ENCODE results near the gene TOP3B.

TOP3B gene

GRCh38 chr22:21938071-21938822 lies 44.3 kb downstream of the TOP3B start:
- peaks cover 5 to 10% of the 10 kb centered on the region in 2 donors for H3K36me3 ChIP-seq (ENCODE audit: control insufficient read depth in 1 of 2, insufficient read depth in 2 of 2, low read length in 2 of 2)
- H3K9me3 ChIP-seq (ENCODE audit: control insufficient read depth in 1 of 2, low read length in 2 of 2) = no peaks in the 10 kb centered on the region
- H3K4me3 ChIP-seq (ENCODE audit: low read depth in 1 of 2, low read length in 2 of 2) = peak overlapping the region; percentile 59 to 76
- peak overlapping the region; percentile 92 for H3K27ac ChIP-seq (ENCODE audit: low read length)
- no peaks in the 10 kb centered on the region for H3K27me3 ChIP-seq (ENCODE audit: low read depth, low read length)
- peaks cover 43 to 58% of the 10 kb centered on the region in 2 donors for H3K4me1 ChIP-seq (ENCODE audit: control insufficient read depth in 1 of 2, insufficient read depth in 2 of 2, low read length in 2 of 2)

DNA sequence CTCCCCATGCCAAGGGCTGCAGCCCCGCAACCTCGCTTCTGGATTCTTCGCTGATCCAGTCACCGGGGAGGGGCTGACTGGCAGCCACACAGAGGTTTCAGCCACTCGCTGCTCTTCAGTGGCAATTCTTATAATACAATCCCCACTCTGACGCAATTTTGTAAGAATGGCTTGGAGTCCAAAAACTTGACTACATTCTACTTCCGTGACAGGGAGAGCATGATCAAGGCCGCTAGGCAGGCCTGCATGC lies 44.8 kb downstream of the TOP3B start:
- Histone ChIP-seq H3K27ac (ENCODE audit: low read length) (peak overlapping the region; percentile 92), H3K36me3 (ENCODE audit: control insufficient read depth in 1 of 2, insufficient read depth in 2 of 2, low read length in 2 of 2) (peaks cover 10 to 15% of the 10 kb centered on the region in 2 donors), H3K27me3 (ENCODE audit: low read depth, low read length) (no peaks in the 10 kb centered on the region), H3K4me1 (ENCODE audit: control insufficient read depth in 1 of 2, insufficient read depth in 2 of 2, low read length in 2 of 2) (peaks cover 38 to 53% of the 10 kb centered on the region in 2 donors), H3K4me3 (ENCODE audit: low read depth in 1 of 2, low read length in 2 of 2) (peak overlapping the region; percentile 46 to 59), H3K9me3 (ENCODE audit: control insufficient read depth in 1 of 2, low read length in 2 of 2) (no peaks in the 10 kb centered on the region)

- Histone ChIP-seq H3K4me1 (ENCODE audit: control insufficient read depth in 1 of 2, insufficient read depth in 2 of 2, low read length in 2 of 2) (peaks cover 34 to 50% of the 10 kb centered on the region in 2 donors), H3K4me3 (ENCODE audit: low read depth in 1 of 2, low read length in 2 of 2) (peak overlapping the region; percentile 46 to 59), H3K9me3 (ENCODE audit: control insufficient read depth in 1 of 2, low read length in 2 of 2) (no peaks in the 10 kb centered on the region), H3K27ac (ENCODE audit: low read length) (peak overlapping the region; percentile 92), H3K36me3 (ENCODE audit: control insufficient read depth in 1 of 2, insufficient read depth in 2 of 2, low read length in 2 of 2) (peaks cover 15 to 20% of the 10 kb centered on the region in 2 donors), H3K27me3 (ENCODE audit: low read depth, low read length) (no peaks in the 10 kb centered on the region)
Observed at GRCh38 chr22:21937041-21937820, 45.4 kb downstream of the TOP3B start.

DNA sequence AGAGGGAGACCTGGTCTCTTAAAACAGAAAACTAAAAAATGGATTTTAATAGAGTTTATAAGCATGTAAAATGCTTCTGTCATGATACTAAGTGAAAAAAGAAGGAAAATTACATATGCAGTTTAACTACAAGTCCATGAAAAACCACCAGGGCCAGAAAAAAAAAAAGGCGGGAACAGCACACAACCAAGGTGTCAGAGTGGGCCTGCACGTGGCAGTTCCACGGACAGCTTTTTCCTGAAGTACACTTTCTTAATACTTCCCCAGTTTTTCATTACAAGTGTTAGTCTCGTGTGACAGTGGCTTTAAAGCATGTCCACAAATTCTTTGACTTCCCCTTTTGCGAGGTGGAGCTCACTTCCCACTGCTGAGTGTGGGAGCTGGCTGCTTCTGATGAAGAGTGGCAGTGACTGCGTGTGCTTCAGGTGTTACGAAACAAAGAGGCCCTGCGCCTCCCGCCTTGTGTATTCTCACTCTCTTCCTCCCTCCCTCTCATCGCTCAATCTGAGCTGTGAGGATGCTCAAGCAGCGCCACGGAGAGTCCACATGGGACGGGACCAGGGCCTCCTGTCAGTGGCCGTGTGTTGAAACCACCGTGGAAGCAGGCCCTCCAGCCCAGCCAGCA lies 46.3 kb downstream of the TOP3B start:
- Histone ChIP-seq H3K4me3 (ENCODE audit: low read depth in 1 of 2, low read length in 2 of 2) (peak overlapping the region in 1 of 2 donors; percentile 59), H3K27ac (ENCODE audit: low read length) (peak overlapping the region; percentile 92), H3K36me3 (ENCODE audit: control insufficient read depth in 1 of 2, insufficient read depth in 2 of 2, low read length in 2 of 2) (peaks cover 17 to 23% of the 10 kb centered on the region in 2 donors), H3K4me1 (ENCODE audit: control insufficient read depth in 1 of 2, insufficient read depth in 2 of 2, low read length in 2 of 2) (peaks cover 27 to 41% of the 10 kb centered on the region in 2 donors), H3K27me3 (ENCODE audit: low read depth, low read length) (no peaks in the 10 kb centered on the region), H3K9me3 (ENCODE audit: control insufficient read depth in 1 of 2, low read length in 2 of 2) (no peaks in the 10 kb centered on the region)

DNA sequence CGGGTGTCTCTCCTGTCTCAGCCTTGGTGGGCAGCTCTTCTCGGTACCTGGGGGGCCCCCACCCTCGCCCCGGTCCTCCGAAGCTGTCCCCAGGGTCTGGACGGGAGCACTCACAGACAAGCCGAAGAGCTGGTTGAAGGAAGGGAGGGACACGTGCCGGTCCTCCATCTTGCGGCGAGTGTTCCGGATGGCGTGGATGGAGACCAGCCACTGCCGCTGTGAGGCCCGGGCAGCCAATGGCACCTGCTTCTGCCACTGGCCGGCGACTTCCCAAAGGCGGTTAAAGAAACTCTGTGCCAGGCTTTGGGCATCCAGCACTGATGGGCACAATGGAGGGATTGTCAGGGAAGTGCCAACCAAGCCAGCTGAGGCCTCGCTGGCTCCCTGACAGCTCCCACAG lies 48.7 kb downstream of the TOP3B start:
- Histone ChIP-seq H3K4me1 (ENCODE audit: control insufficient read depth in 1 of 2, insufficient read depth in 2 of 2, low read length in 2 of 2) (peaks cover 22 to 26% of the 10 kb centered on the region in 2 donors), H3K27me3 (ENCODE audit: low read depth, low read length) (no peaks in the 10 kb centered on the region), H3K4me3 (ENCODE audit: low read depth in 1 of 2, low read length in 2 of 2) (no peak overlapping the region), H3K36me3 (ENCODE audit: control insufficient read depth in 1 of 2, insufficient read depth in 2 of 2, low read length in 2 of 2) (peaks cover 38 to 46% of the 10 kb centered on the region in 2 donors), H3K27ac (ENCODE audit: low read length) (no peak overlapping the region), H3K9me3 (ENCODE audit: control insufficient read depth in 1 of 2, low read length in 2 of 2) (no peaks in the 10 kb centered on the region)

DNA sequence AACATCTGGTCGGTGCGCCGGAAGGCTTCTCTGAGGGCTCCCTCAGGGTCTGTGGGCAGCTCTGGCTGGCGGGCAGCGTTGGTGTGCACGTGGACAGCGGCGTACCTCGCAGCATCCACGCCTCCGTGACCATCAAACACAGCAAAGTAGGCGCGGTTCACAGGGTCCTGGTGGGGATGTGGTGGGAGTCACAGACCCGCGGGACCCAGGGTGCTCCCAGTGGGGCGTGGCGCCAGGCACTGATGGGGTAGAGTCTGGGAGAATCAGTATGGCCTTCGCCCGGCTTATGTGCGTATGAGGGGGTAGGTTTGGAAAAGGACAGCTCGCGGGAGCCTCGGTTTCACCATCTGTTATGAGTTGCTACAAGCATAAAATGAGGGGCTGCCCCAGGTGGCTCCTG lies 49.2 kb downstream of the TOP3B start:
- Histone ChIP-seq H3K4me1 (ENCODE audit: control insufficient read depth in 1 of 2, insufficient read depth in 2 of 2, low read length in 2 of 2) (peaks cover 17 to 21% of the 10 kb centered on the region in 2 donors), H3K36me3 (ENCODE audit: control insufficient read depth in 1 of 2, insufficient read depth in 2 of 2, low read length in 2 of 2) (peaks cover 41 to 50% of the 10 kb centered on the region in 2 donors), H3K4me3 (ENCODE audit: low read depth in 1 of 2, low read length in 2 of 2) (no peak overlapping the region), H3K27ac (ENCODE audit: low read length) (no peak overlapping the region), H3K9me3 (ENCODE audit: control insufficient read depth in 1 of 2, low read length in 2 of 2) (no peaks in the 10 kb centered on the region), H3K27me3 (ENCODE audit: low read depth, low read length) (no peaks in the 10 kb centered on the region)

DNA sequence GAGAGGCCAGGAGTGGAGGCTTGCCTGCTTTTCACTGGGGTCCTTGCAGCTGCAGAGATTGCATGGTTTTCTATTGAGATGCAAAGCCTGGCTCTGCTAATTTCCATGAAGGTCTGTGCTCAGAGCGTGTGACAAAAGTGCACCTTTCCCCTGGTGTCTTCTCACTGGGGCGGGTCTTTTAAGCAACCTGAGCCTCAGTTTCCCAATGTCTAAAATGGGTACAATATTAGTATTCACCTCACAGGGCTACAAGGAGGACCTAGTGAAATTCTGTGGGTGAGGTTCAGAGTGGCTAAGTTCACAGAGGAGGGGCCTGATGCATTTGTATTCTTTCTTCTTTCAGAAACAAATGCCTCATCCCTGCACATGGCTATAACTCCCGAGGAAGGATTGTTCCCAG lies 50.2 kb downstream of the TOP3B start:
- H3K4me1 ChIP-seq (ENCODE audit: control insufficient read depth in 1 of 2, insufficient read depth in 2 of 2, low read length in 2 of 2) = peaks cover 12 to 15% of the 10 kb centered on the region in 2 donors
- no peak overlapping the region for H3K27ac ChIP-seq (ENCODE audit: low read length)
- H3K27me3 ChIP-seq (ENCODE audit: low read depth, low read length) = no peaks in the 10 kb centered on the region
- no peak overlapping the region for H3K4me3 ChIP-seq (ENCODE audit: low read depth in 1 of 2, low read length in 2 of 2)
- no peaks in the 10 kb centered on the region for H3K9me3 ChIP-seq (ENCODE audit: control insufficient read depth in 1 of 2, low read length in 2 of 2)
- peaks cover 41 to 56% of the 10 kb centered on the region in 2 donors for H3K36me3 ChIP-seq (ENCODE audit: control insufficient read depth in 1 of 2, insufficient read depth in 2 of 2, low read length in 2 of 2)

GRCh38 chr22:21931056-21931455 lies 51.5 kb downstream of the TOP3B start:
- H3K9me3 ChIP-seq (ENCODE audit: control insufficient read depth in 1 of 2, low read length in 2 of 2) = no peaks in the 10 kb centered on the region
- H3K27me3 ChIP-seq (ENCODE audit: low read depth, low read length) = no peaks in the 10 kb centered on the region
- H3K36me3 ChIP-seq (ENCODE audit: control insufficient read depth in 1 of 2, insufficient read depth in 2 of 2, low read length in 2 of 2) = peaks cover 41 to 60% of the 10 kb centered on the region in 2 donors

GRCh38 chr22:21929253-21929652 lies 53.3 kb downstream of the TOP3B start:
- H3K9me3 ChIP-seq (ENCODE audit: control insufficient read depth in 1 of 2, low read length in 2 of 2) = no peaks in the 10 kb centered on the region
- H3K36me3 ChIP-seq (ENCODE audit: control insufficient read depth in 1 of 2, insufficient read depth in 2 of 2, low read length in 2 of 2) = peaks cover 41 to 65% of the 10 kb centered on the region in 2 donors
- no peaks in the 10 kb centered on the region for H3K4me1 ChIP-seq (ENCODE audit: control insufficient read depth in 1 of 2, insufficient read depth in 2 of 2, low read length in 2 of 2)
- no peak overlapping the region for H3K4me3 ChIP-seq (ENCODE audit: low read depth in 1 of 2, low read length in 2 of 2)
- no peaks in the 10 kb centered on the region for H3K27me3 ChIP-seq (ENCODE audit: low read depth, low read length)
- no peak overlapping the region for H3K27ac ChIP-seq (ENCODE audit: low read length)

More at GRCh38 chr22:21931056-21931455, 51.5 kb downstream of the TOP3B start:
- Histone ChIP-seq H3K27ac (ENCODE audit: low read length) (no peak overlapping the region), H3K4me1 (ENCODE audit: control insufficient read depth in 1 of 2, insufficient read depth in 2 of 2, low read length in 2 of 2) (peaks cover 0 to 2% of the 10 kb centered on the region in 2 donors), H3K4me3 (ENCODE audit: low read depth in 1 of 2, low read length in 2 of 2) (no peak overlapping the region)

DNA sequence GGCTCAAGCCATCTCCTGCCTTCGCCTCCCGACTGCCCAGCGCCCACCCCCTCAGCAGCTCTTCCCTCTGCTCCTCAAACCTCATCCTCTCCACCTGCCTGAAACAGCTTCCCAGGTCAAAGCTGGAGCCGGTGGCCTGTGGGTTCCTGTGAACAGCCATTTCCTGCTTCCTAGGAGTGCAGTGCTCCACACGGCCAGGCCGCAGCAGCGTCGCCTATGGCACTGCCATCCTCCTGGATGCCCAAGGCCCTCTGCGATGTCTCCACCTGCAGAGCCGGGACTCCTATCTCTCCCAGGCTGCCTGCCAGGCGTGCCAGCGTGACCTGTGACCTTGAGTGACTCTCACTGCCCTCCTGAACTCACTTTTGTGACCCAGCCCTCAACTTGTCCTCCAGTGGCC lies 54.5 kb downstream of the TOP3B start:
- H3K36me3 ChIP-seq (ENCODE audit: control insufficient read depth in 1 of 2, insufficient read depth in 2 of 2, low read length in 2 of 2) = peaks cover 34 to 62% of the 10 kb centered on the region in 2 donors
- no peaks in the 10 kb centered on the region for H3K4me1 ChIP-seq (ENCODE audit: control insufficient read depth in 1 of 2, insufficient read depth in 2 of 2, low read length in 2 of 2)
- no peak overlapping the region for H3K4me3 ChIP-seq (ENCODE audit: low read depth in 1 of 2, low read length in 2 of 2)
- H3K27me3 ChIP-seq (ENCODE audit: low read depth, low read length) = no peaks in the 10 kb centered on the region
- no peak overlapping the region for H3K27ac ChIP-seq (ENCODE audit: low read length)
- no peaks in the 10 kb centered on the region for H3K9me3 ChIP-seq (ENCODE audit: control insufficient read depth in 1 of 2, low read length in 2 of 2)

GRCh38 chr22:21927174-21927823 lies 55.3 kb downstream of the TOP3B start:
- Histone ChIP-seq H3K4me3 (ENCODE audit: low read depth in 1 of 2, low read length in 2 of 2) (no peak overlapping the region), H3K4me1 (ENCODE audit: control insufficient read depth in 1 of 2, insufficient read depth in 2 of 2, low read length in 2 of 2) (no peaks in the 10 kb centered on the region), H3K9me3 (ENCODE audit: control insufficient read depth in 1 of 2, low read length in 2 of 2) (no peaks in the 10 kb centered on the region), H3K27ac (ENCODE audit: low read length) (no peak overlapping the region), H3K36me3 (ENCODE audit: control insufficient read depth in 1 of 2, insufficient read depth in 2 of 2, low read length in 2 of 2) (peaks cover 27 to 62% of the 10 kb centered on the region in 2 donors), H3K27me3 (ENCODE audit: low read depth, low read length) (no peaks in the 10 kb centered on the region)
